ENCODE measurements around the gene PKNOX2. TPM values are rescaled to one million over a fixed set of nuclear protein-coding genes. Genes with fewer than 3 reads are reported as not detected.

PKNOX2 gene
- total RNA-seq, 2 experiments from 2014 or later = not detected

DNA sequence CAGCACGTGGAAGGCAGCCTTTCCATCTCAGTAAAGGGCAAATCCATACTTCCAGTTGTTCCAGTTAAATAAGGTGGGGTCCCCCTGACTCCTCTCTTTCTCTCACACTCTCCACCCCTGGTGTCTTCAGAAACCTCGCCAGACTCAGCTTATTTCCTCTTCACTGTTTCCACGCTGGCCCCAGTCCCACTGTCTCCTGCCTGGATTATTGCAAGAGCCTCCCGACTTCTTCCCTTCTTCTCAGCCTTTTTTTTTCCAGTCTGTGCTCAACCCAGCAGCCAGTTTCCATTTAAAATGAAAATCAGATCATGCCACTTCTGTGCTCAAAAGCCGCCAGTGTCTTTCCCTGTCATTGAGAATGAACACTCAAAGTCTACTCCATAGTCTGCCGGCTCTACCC, 131.4 kb downstream of the PKNOX2 start:
- Mint-ChIP-seq H3K4me3 (no peak overlapping the region), H3K36me3 (no peaks in the 10 kb centered on the region), H3K27ac (no peak overlapping the region), H3K9me3 (no peaks in the 10 kb centered on the region), H3K4me1 (no peaks in the 10 kb centered on the region), H3K27me3 (no peaks in the 10 kb centered on the region)
- DNase-seq = no peak

DNA sequence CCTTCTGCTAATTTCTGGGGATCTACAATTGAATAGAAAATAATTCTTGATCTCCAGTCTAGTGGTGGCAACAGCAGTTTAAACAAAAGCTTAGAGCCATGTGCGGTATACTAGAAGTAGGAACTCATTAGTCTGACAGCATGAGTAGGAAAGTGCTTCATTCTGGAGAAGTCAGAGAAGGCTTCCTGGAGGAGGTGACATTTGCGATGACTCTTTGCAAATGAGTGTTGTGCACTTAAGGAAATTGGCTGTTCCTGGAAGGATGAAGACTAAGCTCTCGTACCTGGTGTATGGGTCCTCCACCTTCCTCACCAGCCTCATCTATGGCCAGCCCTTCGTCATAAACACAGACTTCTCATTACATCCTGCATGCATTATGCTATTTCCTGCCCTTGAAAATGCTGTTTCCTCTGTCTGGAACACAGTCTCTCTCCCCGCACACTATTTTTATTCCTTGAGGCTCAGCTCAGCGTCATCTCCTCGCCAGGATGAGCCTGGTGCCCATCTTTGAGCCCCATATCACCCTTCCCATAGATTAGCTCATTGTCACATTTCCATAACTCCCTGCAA, 132.9 kb downstream of the PKNOX2 start:
- Mint-ChIP-seq H3K27ac (no peak overlapping the region), H3K4me1 (no peaks in the 10 kb centered on the region), H3K36me3 (no peaks in the 10 kb centered on the region), H3K9me3 (no peaks in the 10 kb centered on the region), H3K4me3 (no peak overlapping the region), H3K27me3 (no peaks in the 10 kb centered on the region)
- no peak for DNase-seq

DNA sequence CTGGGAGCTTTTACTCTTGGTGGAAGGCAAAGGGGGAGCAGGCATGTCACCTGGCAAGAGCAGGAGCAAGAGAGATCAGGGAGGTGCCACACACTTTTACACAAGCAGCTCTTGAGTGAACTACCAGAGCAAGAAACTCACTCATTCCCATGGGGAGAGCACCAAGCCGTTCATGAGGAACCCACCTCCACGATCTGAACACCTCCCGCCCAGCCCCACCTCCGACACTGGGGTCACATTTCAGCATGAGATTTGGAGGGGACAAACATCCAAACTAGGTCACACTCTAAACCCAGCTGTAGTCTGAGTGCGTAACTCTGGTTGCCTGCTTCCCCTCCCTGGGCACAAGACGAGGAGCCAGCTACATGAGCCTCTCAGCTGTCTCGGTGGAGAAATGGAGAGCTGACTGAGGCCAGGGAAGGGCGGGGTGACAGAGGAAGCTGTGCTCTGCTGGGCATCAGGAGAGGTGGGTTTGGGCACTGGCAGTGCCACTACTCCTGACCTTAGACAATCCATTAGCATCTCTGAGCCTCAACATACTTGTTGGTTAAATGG, 134.6 kb downstream of the PKNOX2 start:
- DNase-seq = no peak
- H3K9me3 Mint-ChIP-seq = no peaks in the 10 kb centered on the region
- H3K27ac Mint-ChIP-seq = no peak overlapping the region
- H3K36me3 Mint-ChIP-seq = no peaks in the 10 kb centered on the region
- no peaks in the 10 kb centered on the region for H3K27me3 Mint-ChIP-seq
- no peaks in the 10 kb centered on the region for H3K4me1 Mint-ChIP-seq
- no peak overlapping the region for H3K4me3 Mint-ChIP-seq

DNA sequence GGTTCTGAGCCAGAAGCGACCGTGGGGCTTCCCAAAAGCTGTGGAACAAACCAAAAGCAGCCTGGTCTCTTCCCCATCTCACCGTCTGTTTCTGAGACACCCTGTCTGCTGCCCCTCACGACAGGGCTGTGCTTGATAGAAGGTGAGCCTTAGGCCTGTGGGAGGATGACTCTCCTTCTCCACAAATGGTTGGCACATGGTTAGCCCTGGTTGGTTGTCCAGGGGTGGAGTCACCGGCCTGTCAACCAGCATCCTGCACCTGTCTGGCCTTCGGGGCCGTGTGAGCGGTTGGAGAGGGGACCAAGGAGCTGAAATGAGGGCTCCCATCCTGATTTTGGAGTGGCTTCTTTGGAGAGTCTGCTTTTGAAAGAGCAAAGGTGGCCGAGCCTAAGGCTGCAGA, 135.3 kb downstream of the PKNOX2 start:
- Mint-ChIP-seq H3K4me1 (no peaks in the 10 kb centered on the region), H3K4me3 (no peak overlapping the region), H3K27me3 (no peaks in the 10 kb centered on the region)

DNA sequence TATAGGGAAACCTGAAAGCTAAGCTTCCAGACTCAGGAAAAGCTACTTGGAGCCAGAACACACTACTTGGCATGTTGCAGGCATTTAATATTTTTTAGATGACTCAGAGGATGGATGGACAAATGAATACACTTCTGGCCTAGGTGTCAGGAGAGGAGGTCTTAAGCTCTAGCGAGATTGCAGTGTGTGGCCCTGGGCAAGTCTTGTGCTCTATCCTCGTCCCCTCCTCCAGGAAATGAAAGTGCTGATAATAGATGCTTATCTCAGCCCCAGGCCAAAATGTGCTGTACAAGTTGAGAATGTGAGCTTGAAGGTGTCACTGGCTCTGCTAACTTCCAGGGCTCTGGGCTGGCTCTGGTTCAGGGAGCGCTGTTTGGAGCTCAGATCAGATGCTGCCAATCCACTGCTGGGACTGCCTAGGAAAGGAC, 136.3 kb downstream of the PKNOX2 start:
- H3K36me3 Mint-ChIP-seq = no peaks in the 10 kb centered on the region
- H3K4me1 Mint-ChIP-seq = no peaks in the 10 kb centered on the region
- no peaks in the 10 kb centered on the region for H3K27me3 Mint-ChIP-seq
- H3K27ac Mint-ChIP-seq = no peak overlapping the region
- no peaks in the 10 kb centered on the region for H3K9me3 Mint-ChIP-seq
- H3K4me3 Mint-ChIP-seq = no peak overlapping the region
- DNase-seq = no peak

More for the DNA sequence above, 135.3 kb downstream of the PKNOX2 start:
- no peaks in the 10 kb centered on the region for H3K9me3 Mint-ChIP-seq
- no peak overlapping the region for H3K27ac Mint-ChIP-seq
- H3K36me3 Mint-ChIP-seq = no peaks in the 10 kb centered on the region
- DNase-seq = no peak

DNA sequence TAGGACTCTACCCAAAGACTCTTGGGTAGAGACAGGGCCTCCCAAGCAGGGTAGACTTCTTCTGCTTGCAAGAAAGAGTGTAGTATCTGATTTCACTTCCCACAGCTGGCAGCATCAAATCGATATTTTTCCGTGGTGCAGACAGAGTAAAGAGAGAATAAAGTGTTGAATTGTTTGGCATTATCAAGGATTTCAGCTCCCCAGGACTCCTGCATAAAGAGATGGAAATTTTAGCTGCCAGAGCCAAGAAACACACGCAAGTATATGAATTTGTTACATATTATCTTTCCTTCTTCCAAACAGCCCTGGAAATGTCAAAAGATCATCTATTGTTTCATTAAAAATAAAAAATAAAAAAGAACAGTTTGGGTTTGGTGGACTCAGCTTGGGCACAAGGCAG, 136.8 kb downstream of the PKNOX2 start:
- Mint-ChIP-seq H3K4me3 (no peak overlapping the region), H3K9me3 (no peaks in the 10 kb centered on the region), H3K36me3 (no peaks in the 10 kb centered on the region), H3K27ac (no peak overlapping the region), H3K27me3 (no peaks in the 10 kb centered on the region), H3K4me1 (no peaks in the 10 kb centered on the region)
- DNase-seq = no peak

DNA sequence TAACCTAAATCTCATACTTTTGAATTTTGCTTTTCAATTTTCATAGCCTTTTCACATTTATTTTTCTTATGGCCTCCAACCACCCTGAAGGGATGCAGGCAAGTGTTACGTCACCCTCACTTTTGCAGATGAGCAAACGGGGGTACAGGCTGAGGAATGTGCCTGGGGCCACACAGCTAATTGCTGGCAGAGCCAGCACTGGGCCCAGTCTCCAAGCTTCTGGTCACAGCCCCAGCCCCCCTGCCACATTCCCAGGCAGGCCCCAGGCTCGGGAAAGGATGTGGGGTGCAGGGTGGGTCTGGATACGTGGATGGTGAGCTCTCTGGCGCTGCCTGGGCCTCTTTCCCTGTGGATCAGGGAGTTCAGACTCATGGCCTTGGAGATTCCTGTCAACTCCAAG, 138.6 kb downstream of the PKNOX2 start:
- H3K9me3 Mint-ChIP-seq = no peaks in the 10 kb centered on the region
- no peak overlapping the region for H3K27ac Mint-ChIP-seq
- H3K27me3 Mint-ChIP-seq = no peaks in the 10 kb centered on the region
- no peaks in the 10 kb centered on the region for H3K36me3 Mint-ChIP-seq
- DNase-seq = no peak
- no peak overlapping the region for H3K4me3 Mint-ChIP-seq
- H3K4me1 Mint-ChIP-seq = no peaks in the 10 kb centered on the region

DNA sequence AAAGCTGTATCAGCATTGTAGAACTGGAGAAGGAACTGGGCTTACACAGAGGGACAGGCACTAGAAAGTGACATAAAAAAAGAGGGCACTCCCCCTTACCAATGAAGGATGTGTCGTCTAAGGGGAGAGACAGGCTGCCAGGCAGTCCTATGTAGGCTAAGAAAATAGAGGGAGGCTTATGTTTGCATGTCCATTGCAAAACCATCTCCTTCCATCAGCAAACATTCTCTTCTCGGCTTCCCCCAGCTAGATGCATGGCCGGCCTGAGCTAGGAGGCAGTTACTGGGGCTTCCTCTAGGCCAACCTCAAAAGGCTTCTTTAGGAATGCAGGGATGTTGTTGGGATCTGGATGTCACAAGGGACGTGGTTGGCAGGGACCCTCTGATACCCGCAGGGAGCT, 139.1 kb downstream of the PKNOX2 start:
- no peak overlapping the region for H3K27ac Mint-ChIP-seq
- H3K36me3 Mint-ChIP-seq = no peaks in the 10 kb centered on the region
- H3K27me3 Mint-ChIP-seq = no peaks in the 10 kb centered on the region
- DNase-seq = no peak
- H3K9me3 Mint-ChIP-seq = no peaks in the 10 kb centered on the region
- no peaks in the 10 kb centered on the region for H3K4me1 Mint-ChIP-seq
- no peak overlapping the region for H3K4me3 Mint-ChIP-seq

DNA sequence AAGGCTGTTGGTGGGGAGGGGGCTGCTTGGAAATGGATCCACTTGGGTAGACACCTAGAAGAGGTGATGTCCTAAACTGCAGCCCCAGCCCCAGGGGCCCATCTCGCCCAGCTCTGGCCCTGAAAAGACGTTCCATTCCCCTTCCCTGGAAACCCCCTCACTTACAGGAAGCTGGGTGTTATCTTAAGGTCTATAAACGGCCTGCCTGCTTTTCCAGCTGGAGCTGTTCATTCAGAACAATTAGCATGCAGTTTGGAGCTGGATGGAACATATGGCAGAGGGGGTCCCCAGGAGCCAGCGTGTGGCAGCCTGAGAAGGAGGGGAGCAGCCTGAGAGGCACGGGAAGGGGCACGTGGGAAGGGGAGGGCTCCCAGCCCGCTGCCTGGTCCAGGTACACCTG, 139.6 kb downstream of the PKNOX2 start:
- Mint-ChIP-seq H3K4me1 (no peaks in the 10 kb centered on the region), H3K4me3 (no peak overlapping the region), H3K27me3 (peaks cover 3% of the 10 kb centered on the region), H3K36me3 (no peaks in the 10 kb centered on the region), H3K27ac (no peak overlapping the region), H3K9me3 (no peaks in the 10 kb centered on the region)
- DNase-seq = no peak

DNA sequence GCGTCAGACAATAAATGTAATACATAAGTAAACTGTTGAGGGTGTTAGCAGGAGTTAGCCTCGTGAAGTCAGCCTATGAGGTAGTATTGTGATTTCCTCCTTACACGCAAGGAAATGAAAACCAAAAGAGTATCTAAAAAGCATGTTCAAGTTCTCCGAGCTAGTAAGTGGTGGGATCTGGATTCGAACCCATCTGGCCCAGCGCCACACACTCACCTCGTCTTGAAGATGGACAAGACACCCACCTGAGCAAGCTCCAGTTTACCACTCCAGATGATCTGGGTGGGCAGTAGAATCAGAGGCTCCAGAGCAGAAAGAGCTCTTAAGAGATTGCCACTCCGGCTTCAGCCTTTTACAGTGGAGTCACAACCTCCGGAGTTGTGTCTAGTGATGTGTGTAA, 140.3 kb downstream of the PKNOX2 start:
- peaks cover 10% of the 10 kb centered on the region for H3K27me3 Mint-ChIP-seq
- DNase-seq = no peak
- H3K9me3 Mint-ChIP-seq = no peaks in the 10 kb centered on the region
- no peaks in the 10 kb centered on the region for H3K4me1 Mint-ChIP-seq
- H3K36me3 Mint-ChIP-seq = no peaks in the 10 kb centered on the region
- H3K4me3 Mint-ChIP-seq = no peak overlapping the region
- H3K27ac Mint-ChIP-seq = no peak overlapping the region

DNA sequence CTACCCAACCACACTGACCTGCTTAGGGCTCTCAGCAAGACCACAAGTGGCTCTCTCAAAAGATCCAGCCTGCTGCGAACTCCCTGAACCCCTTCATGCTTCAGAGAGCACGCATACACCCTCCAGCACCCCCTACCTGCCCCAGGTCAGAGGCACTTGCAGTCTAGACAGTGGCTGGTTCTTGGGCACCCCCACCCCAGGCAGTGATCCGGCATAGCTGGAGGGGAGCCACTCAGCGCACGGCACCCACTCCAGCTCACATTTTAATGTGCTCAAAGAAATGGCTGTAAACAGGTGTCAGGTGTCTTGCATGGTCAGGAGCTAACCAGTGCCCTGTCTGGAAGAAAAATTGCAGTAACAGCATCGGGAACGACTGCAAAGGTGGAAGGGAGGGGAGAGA, 140.8 kb downstream of the PKNOX2 start:
- H3K4me3 Mint-ChIP-seq = no peak overlapping the region
- H3K9me3 Mint-ChIP-seq = no peaks in the 10 kb centered on the region
- H3K4me1 Mint-ChIP-seq = no peaks in the 10 kb centered on the region
- DNase-seq = no peak
- peaks cover 12% of the 10 kb centered on the region for H3K27me3 Mint-ChIP-seq
- H3K36me3 Mint-ChIP-seq = no peaks in the 10 kb centered on the region
- no peak overlapping the region for H3K27ac Mint-ChIP-seq

DNA sequence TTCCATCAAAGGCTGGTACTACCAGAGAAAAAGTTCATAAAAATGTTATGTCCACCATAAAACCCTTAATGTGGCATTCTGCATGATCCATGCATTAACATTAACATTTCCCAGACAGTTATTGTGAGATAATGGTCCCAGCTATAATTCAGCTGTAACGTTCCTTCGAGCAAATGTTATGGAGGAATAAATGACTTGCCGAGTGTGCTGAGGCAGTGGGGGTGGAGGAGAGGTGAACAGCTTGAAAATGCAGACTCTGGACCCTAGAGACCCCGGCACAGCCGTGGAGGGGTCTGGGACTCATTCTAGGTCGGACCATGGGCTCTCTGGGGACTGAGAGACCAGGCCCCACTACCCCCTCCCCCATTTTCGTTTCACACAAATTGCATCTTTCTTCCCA, 141.9 kb downstream of the PKNOX2 start:
- Mint-ChIP-seq H3K9me3 (no peaks in the 10 kb centered on the region), H3K27me3 (peaks cover 16% of the 10 kb centered on the region), H3K4me3 (no peak overlapping the region), H3K36me3 (no peaks in the 10 kb centered on the region), H3K4me1 (no peaks in the 10 kb centered on the region), H3K27ac (no peak overlapping the region)
- no peak for DNase-seq

DNA sequence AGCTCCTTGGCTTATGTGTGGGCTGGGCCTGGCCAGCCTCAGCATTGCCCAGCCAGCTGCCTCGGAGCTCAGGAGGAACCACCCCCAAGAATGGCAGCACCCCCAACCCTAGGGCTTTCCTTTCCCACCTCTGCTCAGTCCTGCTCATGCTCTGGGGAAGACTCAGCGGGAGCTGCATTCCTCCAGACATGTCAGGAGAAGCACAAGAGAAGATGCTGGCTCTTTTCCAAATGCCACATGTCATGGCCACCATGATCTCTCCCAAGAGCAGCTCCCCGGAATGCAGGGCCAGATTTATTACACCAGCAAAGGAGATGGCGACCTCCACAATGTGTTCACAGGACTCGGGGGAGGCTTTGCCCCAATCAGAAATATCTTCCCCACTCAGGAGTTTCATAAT, 143.7 kb downstream of the PKNOX2 start:
- no peaks in the 10 kb centered on the region for H3K36me3 Mint-ChIP-seq
- no peaks in the 10 kb centered on the region for H3K9me3 Mint-ChIP-seq
- H3K4me1 Mint-ChIP-seq = no peaks in the 10 kb centered on the region
- no peak overlapping the region for H3K4me3 Mint-ChIP-seq
- DNase-seq = no peak
- H3K27ac Mint-ChIP-seq = no peak overlapping the region
- H3K27me3 Mint-ChIP-seq = peaks cover 16% of the 10 kb centered on the region

DNA sequence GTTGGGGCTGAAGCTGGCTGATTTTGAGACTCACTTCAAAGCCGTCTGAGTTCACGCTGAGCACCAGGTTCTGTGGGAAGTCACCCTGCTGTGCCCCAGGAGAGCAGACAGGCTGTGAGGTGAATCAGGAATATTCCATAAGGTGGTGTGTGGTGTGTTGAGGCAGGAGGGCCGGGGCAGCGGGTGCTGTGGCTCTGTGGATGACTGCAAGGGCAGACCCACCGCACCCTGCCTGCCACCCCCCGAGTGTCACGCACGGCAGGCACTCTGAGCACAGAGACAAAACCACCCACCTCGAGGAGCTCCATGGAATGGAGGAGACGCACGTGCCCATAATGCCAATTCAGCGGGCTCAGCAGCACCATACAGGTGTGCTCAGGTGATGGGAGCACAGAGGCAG, 147.8 kb downstream of the PKNOX2 start:
- H3K4me3 Mint-ChIP-seq = no peak overlapping the region
- no peaks in the 10 kb centered on the region for H3K9me3 Mint-ChIP-seq
- no peaks in the 10 kb centered on the region for H3K36me3 Mint-ChIP-seq
- peaks cover 16% of the 10 kb centered on the region for H3K27me3 Mint-ChIP-seq
- no peak for DNase-seq
- no peak overlapping the region for H3K27ac Mint-ChIP-seq
- no peaks in the 10 kb centered on the region for H3K4me1 Mint-ChIP-seq

DNA sequence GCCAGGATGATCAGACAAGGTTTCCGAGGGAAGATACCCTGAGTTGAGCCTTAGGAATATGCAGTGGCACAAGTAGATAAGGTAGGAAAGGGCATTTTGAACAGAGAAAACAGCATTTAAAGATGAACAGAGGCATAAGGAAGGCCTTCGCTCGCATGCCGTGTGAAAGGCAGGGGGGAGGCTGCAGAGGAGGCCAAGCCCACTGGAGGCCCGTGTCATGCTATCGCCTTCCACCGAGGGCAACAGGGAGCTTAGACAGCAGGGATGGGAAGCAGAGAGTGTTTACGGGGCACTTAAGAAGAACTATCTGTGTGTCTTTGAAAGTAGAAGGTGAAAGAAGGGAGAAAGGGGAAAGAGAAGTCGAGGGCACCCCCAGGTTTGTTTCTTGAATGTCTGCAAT, 148.3 kb downstream of the PKNOX2 start:
- H3K4me1 Mint-ChIP-seq = no peaks in the 10 kb centered on the region
- H3K9me3 Mint-ChIP-seq = no peaks in the 10 kb centered on the region
- no peak for DNase-seq
- no peak overlapping the region for H3K4me3 Mint-ChIP-seq
- peaks cover 16% of the 10 kb centered on the region for H3K27me3 Mint-ChIP-seq
- H3K27ac Mint-ChIP-seq = no peak overlapping the region
- H3K36me3 Mint-ChIP-seq = no peaks in the 10 kb centered on the region

DNA sequence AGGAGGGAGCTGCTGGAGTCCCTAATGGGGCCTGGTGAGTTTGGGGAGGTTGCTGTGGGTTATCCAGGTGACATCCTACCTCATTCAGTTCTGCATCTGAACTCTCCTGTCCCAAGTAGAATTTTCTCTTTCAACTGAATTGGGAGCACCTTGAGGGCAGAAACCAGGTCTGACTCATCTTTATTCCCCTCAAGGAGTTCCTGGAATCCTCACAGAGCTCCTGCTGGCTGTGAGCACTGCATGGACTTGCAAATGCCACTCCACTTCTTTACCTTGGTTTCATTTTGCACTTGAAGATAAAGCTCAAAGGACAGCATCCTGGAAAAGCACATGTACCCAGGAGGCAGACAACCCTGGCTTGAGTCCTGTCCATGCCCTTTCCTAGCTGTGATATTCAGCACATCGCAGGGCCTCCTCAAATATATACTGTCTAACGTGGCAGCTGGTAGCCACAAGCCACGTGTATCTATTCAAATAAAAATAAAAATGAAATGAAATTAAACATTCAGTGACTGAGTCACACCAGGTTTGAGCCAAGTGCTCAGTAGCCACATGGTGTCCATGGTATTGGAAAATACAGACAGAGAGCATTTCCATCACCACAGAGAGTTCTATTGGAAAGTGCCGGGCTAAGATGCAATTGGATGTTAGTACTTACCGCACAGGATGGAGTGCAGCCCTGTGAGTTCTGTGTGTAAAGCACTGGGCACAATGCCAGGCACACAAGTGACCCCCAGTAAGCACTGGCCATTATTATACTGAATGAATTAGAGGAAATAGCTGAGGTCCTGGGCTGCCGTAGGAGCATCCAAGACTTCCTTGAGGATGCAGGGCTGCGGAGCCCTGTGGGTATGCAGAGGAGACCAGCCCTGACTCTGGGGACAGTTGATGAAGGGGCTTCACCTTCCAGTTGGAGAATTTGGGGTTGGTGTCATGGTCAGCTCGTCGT, 149.0 kb downstream of the PKNOX2 start:
- no peak overlapping the region for H3K27ac Mint-ChIP-seq
- H3K4me1 Mint-ChIP-seq = no peaks in the 10 kb centered on the region
- no peaks in the 10 kb centered on the region for H3K36me3 Mint-ChIP-seq
- H3K9me3 Mint-ChIP-seq = no peaks in the 10 kb centered on the region
- H3K4me3 Mint-ChIP-seq = no peak overlapping the region
- H3K27me3 Mint-ChIP-seq = peaks cover 16% of the 10 kb centered on the region
- DNase-seq = no peak

Measured in activated naive CD8-positive, alpha-beta T cell treated with anti-CD3 and anti-CD28 coated beads for 36 hours (primary cell).